Activated CD8-positive, alpha-beta memory T cell treated with anti-CD3 and anti-CD28 coated beads, Interleukin-2, amount 10 ng/mL, durations not matched to agents 7 days and 5 days (primary cell): ENCODE measurements around the gene LHX4. TPM values are rescaled to one million over a fixed set of nuclear protein-coding genes. Genes with fewer than 3 reads are reported as not detected.
A peak's percentile ranks its signal among the peaks of the same experiment; 100 is the strongest.

Experiments
- ATAC-seq: fragments of 150-1000 bp; cut with Tn5 transposase; one replicate; pipeline ENCODE4 v1.10.0; 2021; ENCODE audit warnings: moderate library complexity
- CTCF ChIA-PET: fragments of 350-600 bp; sonication (Branson Sonifier 250); formaldehyde crosslinking; loops from one replicate; lab custom pipeline; 2021; ENCODE audit warnings: antibody characterized with exemption; lab: Charles Lee
- DNase-seq: peaks from one replicate; pipeline ENCODE4 v3.0.0-alpha.2; 2020
- H3K27ac Mint-ChIP-seq: one replicate; pipeline ENCODE4 v1.8.0; 2021; ENCODE audit warnings: mild to moderate bottlenecking, mixed read lengths
- H3K27me3 Mint-ChIP-seq: one replicate; pipeline ENCODE4 v1.8.0; 2021; ENCODE audit warnings: mixed read lengths
- H3K36me3 Mint-ChIP-seq: one replicate; pipeline ENCODE4 v1.8.0; 2021; ENCODE audit warnings: mild to moderate bottlenecking, mixed read lengths
- H3K4me1 Mint-ChIP-seq: one replicate; pipeline ENCODE4 v1.8.0; 2021; ENCODE audit warnings: mixed read lengths
- H3K4me3 Mint-ChIP-seq: one replicate; pipeline ENCODE4 v1.8.0; 2021; ENCODE audit warnings: mild to moderate bottlenecking, moderate library complexity, mixed read lengths
- H3K9me3 Mint-ChIP-seq: one replicate; pipeline ENCODE4 v1.8.0; 2022; ENCODE audit warnings: low read depth, mixed read lengths
- total RNA-seq, 2 experiments: library from RNA; stranded (reverse); gene quantifications; one replicate each; pipeline ENCODE4 v1.2.3, GENCODE V29; 2021

LHX4 gene
- total RNA-seq, 2 experiments from 2014 or later: not detected

DNA sequence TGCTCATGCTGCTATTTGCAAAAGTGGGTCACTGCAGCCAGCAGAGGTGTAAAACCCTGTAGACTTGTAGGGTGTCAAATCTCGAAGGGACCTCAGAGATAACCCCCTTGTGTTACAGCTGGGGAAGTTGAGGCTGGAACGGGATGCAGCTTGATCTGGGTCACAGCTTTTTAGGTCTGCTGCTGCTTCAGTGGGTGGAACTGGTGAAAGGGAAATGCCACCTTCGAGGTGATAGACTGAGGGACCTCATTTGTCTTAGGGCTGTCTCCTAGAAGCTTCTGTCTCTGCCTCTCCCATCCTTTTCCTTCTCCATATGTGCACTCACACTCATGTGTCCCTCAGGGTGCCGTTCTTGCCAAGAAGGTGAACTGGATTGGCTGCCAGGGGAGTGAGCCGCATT, 40.0 kb upstream of the LHX4 start:
- Mint-ChIP-seq H3K27ac (no peak overlapping the region), H3K36me3 (no peaks in the 10 kb centered on the region), H3K4me3 (no peak overlapping the region), H3K27me3 (no peaks in the 10 kb centered on the region), H3K4me1 (peaks cover 22% of the 10 kb centered on the region), H3K9me3 (no peaks in the 10 kb centered on the region)
- DNase-seq (no peak), ATAC-seq (no peak)
- CTCF ChIA-PET: interaction anchor here (0.9 to 3.9 kb wide), 2 partner anchors 11 to 380 kb away, joined by 3 to 35 read pairs; no protein-coding TSS in a partner anchor

DNA sequence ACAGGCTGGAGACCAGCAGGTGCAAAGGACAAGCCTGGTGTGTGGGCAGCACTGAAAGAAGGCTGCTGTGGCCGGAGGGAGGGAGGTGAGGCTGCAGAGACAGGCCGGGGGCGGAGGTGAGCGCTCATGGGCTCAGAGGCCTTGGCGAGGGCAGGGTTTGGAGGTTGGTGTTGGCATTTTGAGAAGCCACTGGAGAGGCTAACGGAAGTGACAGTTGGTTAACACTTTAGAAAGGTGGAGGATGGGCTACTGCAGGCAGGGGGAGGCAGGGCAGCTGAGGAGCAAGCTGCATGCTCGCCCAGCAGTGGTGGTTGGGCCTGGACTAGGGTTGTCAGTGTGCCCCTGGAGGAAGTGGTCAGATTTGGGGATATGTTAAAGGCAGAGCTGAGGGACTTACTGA, 37.9 kb upstream of the LHX4 start:
- H3K4me3 Mint-ChIP-seq: no peak overlapping the region
- ATAC-seq: peak; percentile 60
- no peaks in the 10 kb centered on the region for H3K9me3 Mint-ChIP-seq
- peaks cover 22% of the 10 kb centered on the region for H3K4me1 Mint-ChIP-seq
- H3K27me3 Mint-ChIP-seq: no peaks in the 10 kb centered on the region
- CTCF ChIA-PET: interaction anchor here (0.7 to 1.4 kb wide), 3 partner anchors 9 to 28 kb away, joined by 3 to 5 read pairs (median 3); no protein-coding TSS in a partner anchor
- no peaks in the 10 kb centered on the region for H3K36me3 Mint-ChIP-seq
- H3K27ac Mint-ChIP-seq: peak overlapping the region; percentile 74
- DNase-seq: peak; percentile 50

DNA sequence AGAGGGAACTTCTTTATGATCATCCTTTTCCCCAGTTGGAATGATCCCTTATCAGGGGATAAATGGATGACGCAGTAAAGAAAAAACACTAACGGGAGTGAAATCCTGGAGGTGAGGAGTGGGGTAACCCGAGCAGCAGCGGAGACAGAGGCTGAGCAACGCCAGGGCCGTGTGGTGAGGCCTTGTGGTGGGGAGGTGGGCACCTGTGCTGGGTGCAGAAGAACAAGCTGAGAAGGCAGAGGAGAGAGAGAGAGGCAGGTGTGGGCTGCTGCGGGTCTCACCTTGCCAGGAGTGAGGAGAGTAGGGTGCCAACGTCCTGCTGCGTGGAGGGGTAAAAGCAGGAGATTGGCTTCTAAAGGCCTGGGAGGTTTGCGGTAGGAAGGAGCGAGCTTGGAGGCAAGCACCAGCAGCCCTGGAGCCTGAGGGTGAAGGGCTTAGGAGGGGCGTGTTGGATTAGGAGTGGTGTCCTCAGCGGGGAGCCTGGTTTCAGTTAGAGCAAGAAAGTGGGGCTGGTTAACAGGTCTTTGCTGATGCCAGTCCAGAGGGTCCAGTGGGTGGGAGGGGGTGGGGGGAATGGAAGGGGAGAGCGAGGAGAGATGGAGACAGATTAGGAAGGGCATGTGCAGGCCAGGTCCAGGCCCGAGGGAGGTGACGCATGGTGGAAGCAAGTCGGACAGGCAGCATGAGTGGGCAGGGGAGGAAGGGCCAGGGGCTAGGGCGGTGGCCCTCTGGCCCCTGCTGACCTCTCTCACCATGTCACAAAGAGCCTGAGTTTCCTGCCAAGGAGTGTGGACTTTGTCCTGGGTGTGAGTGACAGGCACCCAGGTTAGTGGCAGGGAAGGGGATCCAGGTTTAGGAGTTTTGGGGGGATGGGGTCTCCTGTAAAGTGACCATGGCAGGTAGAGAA, 36.7 kb upstream of the LHX4 start:
- Mint-ChIP-seq H3K27me3 (no peaks in the 10 kb centered on the region), H3K36me3 (no peaks in the 10 kb centered on the region), H3K9me3 (no peaks in the 10 kb centered on the region), H3K4me1 (peaks cover 25% of the 10 kb centered on the region), H3K27ac (no peak overlapping the region), H3K4me3 (no peak overlapping the region)
- no peak for DNase-seq
- CTCF ChIA-PET: interaction anchor here (1.0 to 1.4 kb wide), 2 partner anchors 15 to 29 kb away, joined by 3 to 5 read pairs; no protein-coding TSS in a partner anchor
- no peak for ATAC-seq

DNA sequence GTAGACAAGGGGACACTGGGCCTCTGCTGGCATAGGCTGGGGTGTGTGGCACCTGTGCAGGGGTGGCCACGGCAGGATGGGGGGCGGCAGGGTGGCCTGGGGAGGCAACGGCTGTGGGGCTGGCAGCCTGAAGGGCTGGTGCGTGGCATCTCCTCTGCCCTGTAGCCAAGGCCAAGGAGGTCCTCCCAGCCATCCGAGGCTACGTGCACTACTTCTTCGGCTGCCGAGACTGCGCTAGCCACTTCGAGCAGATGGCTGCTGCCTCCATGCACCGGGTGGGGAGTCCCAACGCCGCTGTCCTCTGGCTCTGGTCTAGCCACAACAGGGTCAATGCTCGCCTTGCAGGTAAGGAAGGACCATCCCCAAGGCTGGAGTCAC, 36.0 kb upstream of the LHX4 start:
- Mint-ChIP-seq H3K27me3 (no peaks in the 10 kb centered on the region), H3K4me3 (no peak overlapping the region), H3K9me3 (no peaks in the 10 kb centered on the region), H3K27ac (no peak overlapping the region), H3K36me3 (no peaks in the 10 kb centered on the region), H3K4me1 (peaks cover 25% of the 10 kb centered on the region)
- DNase-seq (no peak), ATAC-seq (no peak)
- CTCF ChIA-PET: no interaction called here

DNA sequence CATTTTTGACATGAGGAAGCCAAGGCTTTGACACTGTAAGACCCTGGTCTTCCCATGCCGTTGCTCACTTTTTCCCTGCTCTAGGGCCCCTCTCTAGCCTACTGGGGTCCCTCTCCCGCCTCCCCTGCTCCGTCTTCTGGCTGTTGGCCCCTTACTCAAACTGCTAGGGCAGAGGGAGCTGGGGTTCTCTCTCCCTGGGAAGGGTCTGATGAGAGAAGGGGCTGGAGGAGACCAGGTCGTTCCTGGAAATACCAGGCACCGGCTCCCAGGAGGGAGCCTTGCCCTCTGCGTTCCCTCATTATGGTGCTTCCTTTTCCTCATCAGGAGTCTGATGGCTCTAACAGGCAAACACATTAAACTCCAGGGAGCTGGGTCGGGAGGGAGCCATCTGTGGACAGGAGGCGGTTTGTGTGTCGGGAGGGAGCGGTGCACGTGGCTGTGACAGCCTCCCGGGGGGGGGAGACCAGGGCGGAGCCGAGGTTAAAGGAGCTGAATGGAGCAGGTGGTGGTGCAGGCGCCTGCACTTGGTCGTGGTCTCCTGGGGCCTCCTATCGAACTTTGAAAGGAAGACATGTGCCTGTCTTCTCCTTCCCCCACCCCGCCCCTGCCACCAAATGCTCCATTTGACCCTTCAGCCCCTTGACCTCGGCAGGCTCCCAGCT, 35.4 kb upstream of the LHX4 start:
- Mint-ChIP-seq H3K4me1 (peaks cover 25% of the 10 kb centered on the region), H3K4me3 (no peak overlapping the region), H3K27ac (no peak overlapping the region), H3K9me3 (no peaks in the 10 kb centered on the region), H3K27me3 (no peaks in the 10 kb centered on the region), H3K36me3 (no peaks in the 10 kb centered on the region)
- no peak for DNase-seq
- CTCF ChIA-PET: interaction anchor here (1.3 kb wide), 1 partner anchor 26 kb away, joined by 3 read pairs; no protein-coding TSS in a partner anchor
- ATAC-seq: no peak

DNA sequence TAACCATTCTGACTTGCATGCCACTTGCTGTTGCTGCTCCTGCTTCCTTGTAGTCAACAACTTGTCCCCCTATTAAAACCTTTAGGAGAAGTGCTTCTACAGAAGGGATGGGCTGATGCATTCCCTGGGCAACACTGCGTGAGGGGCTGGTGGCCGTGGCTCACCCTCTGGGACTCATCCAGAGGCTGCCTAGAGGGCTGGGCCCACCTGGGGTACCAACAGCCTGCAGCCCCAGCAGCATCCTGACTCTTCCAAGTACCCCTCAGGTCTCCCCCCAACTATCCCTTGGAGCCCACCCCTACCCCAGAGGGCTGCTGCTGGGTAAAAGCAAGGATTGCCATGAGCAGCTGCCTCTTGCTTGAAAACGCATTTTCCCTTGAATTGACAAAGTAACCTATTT, 34.7 kb upstream of the LHX4 start:
- H3K4me3 Mint-ChIP-seq: no peak overlapping the region
- no peaks in the 10 kb centered on the region for H3K36me3 Mint-ChIP-seq
- DNase-seq (no peak), ATAC-seq (no peak)
- CTCF ChIA-PET: interaction anchor here (1.3 kb wide), 2 partner anchors 14 to 27 kb away, joined by 3 read pairs; no protein-coding TSS in a partner anchor
- no peaks in the 10 kb centered on the region for H3K9me3 Mint-ChIP-seq
- peaks cover 25% of the 10 kb centered on the region for H3K4me1 Mint-ChIP-seq
- H3K27me3 Mint-ChIP-seq: no peaks in the 10 kb centered on the region
- no peak overlapping the region for H3K27ac Mint-ChIP-seq

DNA sequence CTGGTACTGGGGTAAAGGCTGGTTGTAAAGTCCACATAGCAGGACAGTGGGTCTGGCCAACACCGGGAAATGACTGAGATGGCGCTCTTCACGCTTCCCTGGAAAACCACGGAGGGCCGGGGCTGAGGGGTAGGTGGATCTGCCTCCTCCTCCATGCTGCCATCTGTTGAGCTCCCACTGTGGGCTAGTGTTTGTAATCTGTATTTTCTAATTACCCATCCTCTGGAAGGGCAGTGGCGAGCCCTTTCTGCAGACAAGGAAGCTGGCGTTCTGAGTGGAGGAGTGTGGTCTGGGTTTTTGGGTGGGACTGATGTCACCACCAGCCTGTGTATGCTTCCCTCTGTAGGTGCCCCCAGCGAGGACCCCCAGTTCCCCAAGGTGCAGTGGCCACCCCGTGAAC, 34.1 kb upstream of the LHX4 start:
- Mint-ChIP-seq H3K27me3 (no peaks in the 10 kb centered on the region), H3K27ac (no peak overlapping the region), H3K4me3 (no peak overlapping the region), H3K4me1 (peaks cover 25% of the 10 kb centered on the region), H3K36me3 (no peaks in the 10 kb centered on the region), H3K9me3 (no peaks in the 10 kb centered on the region)
- DNase-seq: no peak
- CTCF ChIA-PET: interaction anchor here (1.3 kb wide), 2 partner anchors 14 to 27 kb away, joined by 3 read pairs; no protein-coding TSS in a partner anchor
- no peak for ATAC-seq

DNA sequence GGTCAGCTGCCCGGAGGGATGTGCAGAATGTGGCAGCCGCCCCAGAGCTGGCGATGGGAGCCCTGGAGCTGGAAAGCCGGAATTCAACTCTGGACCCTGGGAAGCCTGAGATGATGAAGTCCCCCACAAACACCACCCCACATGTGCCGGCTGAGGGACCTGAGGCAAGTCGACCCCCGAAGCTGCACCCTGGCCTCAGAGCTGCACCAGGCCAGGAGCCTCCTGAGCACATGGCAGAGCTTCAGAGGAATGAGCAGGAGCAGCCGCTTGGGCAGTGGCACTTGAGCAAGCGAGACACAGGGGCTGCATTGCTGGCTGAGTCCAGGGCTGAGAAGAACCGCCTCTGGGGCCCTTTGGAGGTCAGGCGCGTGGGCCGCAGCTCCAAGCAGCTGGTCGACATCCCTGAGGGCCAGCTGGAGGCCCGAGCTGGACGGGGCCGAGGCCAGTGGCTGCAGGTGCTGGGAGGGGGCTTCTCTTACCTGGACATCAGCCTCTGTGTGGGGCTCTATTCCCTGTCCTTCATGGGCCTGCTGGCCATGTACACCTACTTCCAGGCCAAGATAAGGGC, 33.5 kb upstream of the LHX4 start:
- Mint-ChIP-seq H3K36me3 (no peaks in the 10 kb centered on the region), H3K27me3 (no peaks in the 10 kb centered on the region), H3K4me1 (peaks cover 18% of the 10 kb centered on the region), H3K9me3 (no peaks in the 10 kb centered on the region), H3K4me3 (no peak overlapping the region), H3K27ac (no peak overlapping the region)
- DNase-seq: no peak
- CTCF ChIA-PET: interaction anchor here (1.0 to 1.3 kb wide), 2 partner anchors 9 to 15 kb away, joined by 3 read pairs; no protein-coding TSS in a partner anchor
- ATAC-seq: no peak

DNA sequence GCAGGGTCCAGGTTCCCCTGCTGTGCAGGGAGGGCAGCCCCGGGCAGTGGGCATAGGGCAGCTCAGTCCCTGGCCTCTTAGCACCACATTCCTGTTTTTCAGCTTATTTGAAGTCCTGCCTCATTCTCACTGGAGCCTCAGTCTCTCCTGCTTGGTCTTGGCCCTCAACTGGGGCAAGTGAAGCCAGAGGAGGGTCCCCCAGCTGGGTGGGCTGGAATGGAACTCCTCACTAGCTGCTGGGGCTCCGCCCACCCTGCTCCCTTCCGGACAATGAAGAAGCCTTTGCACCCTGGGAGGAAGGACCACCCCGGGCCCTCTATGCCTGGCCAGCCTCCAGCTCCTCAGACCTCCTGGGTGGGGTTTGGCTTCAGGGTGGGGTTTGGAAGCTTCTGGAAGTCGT, 32.8 kb upstream of the LHX4 start:
- no peaks in the 10 kb centered on the region for H3K9me3 Mint-ChIP-seq
- ATAC-seq (no peak), DNase-seq (no peak)
- no peak overlapping the region for H3K27ac Mint-ChIP-seq
- no peaks in the 10 kb centered on the region for H3K36me3 Mint-ChIP-seq
- no peaks in the 10 kb centered on the region for H3K27me3 Mint-ChIP-seq
- peaks cover 11% of the 10 kb centered on the region for H3K4me1 Mint-ChIP-seq
- H3K4me3 Mint-ChIP-seq: no peak overlapping the region
- CTCF ChIA-PET: interaction anchor here (0.8 to 1.2 kb wide), 3 partner anchors 10 to 34 kb away, joined by 3 to 5 read pairs (median 4); no protein-coding TSS in a partner anchor

DNA sequence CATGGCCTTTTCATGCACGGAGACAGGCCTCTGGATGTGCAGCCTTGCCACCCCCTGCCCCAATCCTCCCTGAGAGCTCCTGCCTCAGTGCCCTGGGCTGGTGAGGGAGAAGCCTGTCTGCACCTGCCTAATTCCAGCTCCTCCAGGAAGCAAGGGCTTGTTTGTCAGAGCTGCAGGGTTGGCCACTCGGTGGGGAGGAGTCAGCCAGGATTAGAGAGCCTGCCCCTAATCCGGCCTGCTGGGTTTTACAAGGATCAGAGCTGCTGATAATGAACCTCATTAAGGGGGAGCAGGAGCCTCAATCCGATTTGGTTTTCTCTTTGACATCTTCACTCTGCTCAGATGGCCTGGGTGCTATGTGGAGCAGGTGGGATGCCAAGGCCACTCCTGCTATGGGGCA, 31.9 kb upstream of the LHX4 start:
- no peaks in the 10 kb centered on the region for H3K9me3 Mint-ChIP-seq
- DNase-seq: no peak
- ATAC-seq: no peak
- CTCF ChIA-PET: interaction anchor here (0.8 to 1.2 kb wide), 2 partner anchors 19 to 33 kb away, joined by 4 to 5 read pairs; no protein-coding TSS in a partner anchor
- H3K4me3 Mint-ChIP-seq: no peak overlapping the region
- peaks cover 3% of the 10 kb centered on the region for H3K4me1 Mint-ChIP-seq
- no peak overlapping the region for H3K27ac Mint-ChIP-seq
- H3K36me3 Mint-ChIP-seq: no peaks in the 10 kb centered on the region
- no peaks in the 10 kb centered on the region for H3K27me3 Mint-ChIP-seq

DNA sequence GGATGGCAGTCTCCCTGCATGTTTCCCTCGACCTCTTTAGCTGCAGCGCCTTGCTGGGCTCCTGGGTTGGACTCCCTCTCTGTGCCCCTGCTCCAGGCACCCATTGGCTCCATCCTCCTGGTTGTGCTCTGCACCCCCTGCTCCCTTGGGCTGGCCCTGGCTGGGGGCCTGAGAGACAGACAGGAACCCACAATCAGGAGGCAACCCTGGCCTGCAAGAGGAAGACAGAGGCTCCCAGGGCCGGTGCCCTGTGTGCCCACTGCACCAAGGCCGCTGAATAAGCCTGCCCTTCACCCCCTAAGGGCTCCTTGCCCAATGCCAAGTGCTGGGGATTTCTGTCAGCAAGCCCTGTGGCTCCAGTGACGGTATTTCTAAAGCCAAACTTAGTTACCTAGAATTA, 31.5 kb upstream of the LHX4 start:
- Mint-ChIP-seq H3K9me3 (no peaks in the 10 kb centered on the region), H3K27me3 (no peaks in the 10 kb centered on the region), H3K4me1 (peaks cover 3% of the 10 kb centered on the region), H3K27ac (no peak overlapping the region), H3K36me3 (no peaks in the 10 kb centered on the region), H3K4me3 (no peak overlapping the region)
- no peak for DNase-seq
- CTCF ChIA-PET: no interaction called here
- no peak for ATAC-seq

DNA sequence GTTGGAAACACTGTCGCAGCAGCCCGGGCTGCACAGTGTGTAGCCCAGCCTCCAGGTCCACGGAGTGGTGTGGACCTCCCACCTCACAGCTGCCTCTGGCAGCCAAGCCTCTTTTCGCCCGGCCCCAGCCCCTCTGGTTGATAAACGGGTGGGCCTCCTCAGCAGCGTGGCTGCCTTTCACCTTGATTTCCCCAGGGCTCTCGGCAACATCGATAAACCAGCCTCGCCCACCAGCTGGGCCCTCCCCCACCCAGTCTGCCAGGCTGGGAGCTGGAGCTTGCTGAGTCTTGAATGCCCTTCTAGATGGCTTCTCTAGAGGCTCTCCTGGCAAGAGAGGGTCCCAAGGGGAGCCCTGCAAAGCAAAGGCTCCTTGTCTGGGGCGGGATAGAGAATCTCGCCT, 31.0 kb upstream of the LHX4 start:
- ATAC-seq: no peak
- H3K4me1 Mint-ChIP-seq: peaks cover 3% of the 10 kb centered on the region
- no peaks in the 10 kb centered on the region for H3K27me3 Mint-ChIP-seq
- DNase-seq: no peak
- CTCF ChIA-PET: interaction anchor here (1.0 kb wide), 1 partner anchor 19 kb away, joined by 3 read pairs; no protein-coding TSS in a partner anchor
- H3K27ac Mint-ChIP-seq: no peak overlapping the region
- no peaks in the 10 kb centered on the region for H3K36me3 Mint-ChIP-seq
- H3K9me3 Mint-ChIP-seq: no peaks in the 10 kb centered on the region
- H3K4me3 Mint-ChIP-seq: no peak overlapping the region
